CD4-positive, alpha-beta T cell (primary cell): ENCODE measurements around the gene CARD19. TPM values are rescaled to one million over a fixed set of nuclear protein-coding genes. Genes with fewer than 3 reads are reported as not detected.

ENCODE experiments used
- ATAC-seq: fragments of 200-7000 bp; cut with Tn5 transposase; one replicate; pipeline ENCODE4 v1.10.0; 2022; ENCODE audit warnings: mild to moderate bottlenecking; ENCODE audit not compliant: poor library complexity
- CTCF ChIA-PET: fragments of 350-600 bp; sonication (Branson Sonifier 250); formaldehyde crosslinking; loops from one replicate; lab custom pipeline; 2021; ENCODE audit warnings: antibody characterized with exemption, inconsistent platforms; lab: Charles Lee
- POLR2A ChIA-PET: fragments of 350-600 bp; sonication (Branson Sonifier 250); formaldehyde crosslinking; loops from one replicate; lab custom pipeline; 2021; ENCODE audit warnings: antibody characterized with exemption, inconsistent platforms; lab: Charles Lee
- DNase-seq, 14 experiments: peaks; one replicate each; pipeline ENCODE4 v3.0.0-alpha.2; 2013 to 2020; ENCODE audit warnings: mixed read lengths in 2 of 14
- H3K27ac ChIP-seq, 2 donors: one replicate each; pipeline versions ENCODE4 v1.5.1 to v1.7.0; 2013; ENCODE audit warnings: low read length in 2 of 2, low read depth in 1 of 2, mild to moderate bottlenecking in 1 of 2
- H3K27me3 ChIP-seq, 2 experiments: 1 replicate in 1 of 2; 2 replicates in 1 of 2; pipeline versions ENCODE4 v1.6.1 to v1.7.0; 2013; ENCODE audit warnings: low read length in 2 of 2, control low read depth in 1 of 2, mild to moderate bottlenecking in 1 of 2, moderate library complexity in 1 of 2; ENCODE audit not compliant: insufficient read depth in 2 of 2, control insufficient read depth in 1 of 2
- H3K36me3 ChIP-seq: one replicate; pipeline ENCODE4 v1.6.1; 2013; ENCODE audit warnings: low read length, control low read depth; ENCODE audit not compliant: insufficient read depth
- H3K4me1 ChIP-seq: one replicate; pipeline ENCODE4 v1.6.1; 2013; ENCODE audit warnings: low read length, control low read depth; ENCODE audit not compliant: insufficient read depth
- H3K4me3 ChIP-seq: one replicate; pipeline ENCODE4 v1.5.1; 2013; ENCODE audit warnings: mild to moderate bottlenecking, low read length, moderate library complexity
- H3K9me3 ChIP-seq, 2 experiments: 1 replicate in 1 of 2; 2 replicates in 1 of 2; pipeline versions ENCODE4 v1.6.1 to v1.7.0; 2013; ENCODE audit warnings: low read length in 2 of 2, mild to moderate bottlenecking in 2 of 2, control low read depth in 1 of 2, moderate library complexity in 1 of 2; ENCODE audit not compliant: control insufficient read depth in 1 of 2, insufficient read depth in 1 of 2
- H3K27ac Mint-ChIP-seq: one replicate; pipeline ENCODE4 v1.8.0; 2020; ENCODE audit warnings: mixed read lengths
- H3K27me3 Mint-ChIP-seq: one replicate; pipeline ENCODE4 v1.8.0; 2021; ENCODE audit warnings: mixed read lengths
- H3K36me3 Mint-ChIP-seq: one replicate; pipeline ENCODE4 v1.8.0; 2021; ENCODE audit warnings: low read depth, mixed read lengths
- H3K4me1 Mint-ChIP-seq: one replicate; pipeline ENCODE4 v1.8.0; 2021; ENCODE audit warnings: low read depth, mixed read lengths
- H3K4me3 Mint-ChIP-seq: one replicate; pipeline ENCODE4 v1.8.0; 2020; ENCODE audit warnings: mild to moderate bottlenecking, mixed read lengths
- H3K9me3 Mint-ChIP-seq: one replicate; pipeline ENCODE4 v1.8.0; 2020; ENCODE audit warnings: mixed read lengths
- CTCF ChIP-seq: fragments of 200-600 bp; IDR thresholded peaks from one replicate; pipeline ENCODE4 v1.8.0; 2022; ENCODE audit warnings: antibody characterized with exemption, mild to moderate bottlenecking
- intact Hi-C, 2 experiments: fragments of 100-400 bp; cut with DNase I in 1 of 2; cut with micrococcal nuclease in 1 of 2; formaldehyde crosslinking; loops; one replicate each; pipeline versions ENCODE4 v1.15.1 to v1.9.0; 2023 to 2025; cut with DNase I, micrococcal nuclease
- total RNA-seq, 174 experiments: library from RNA in 2 of 174; stranded (reverse) in 2 of 174; gene quantifications; one replicate each; pipeline ENCODE4 v1.2.3 and lab custom pipeline; 2021 to 2026

The CARD19 gene
- total RNA-seq, 2 experiments from 2014 or later = 38.8 to 39.2 TPM

- DNase-seq = peak in 2 of 14 experiments; percentile 35 to 48
- no peaks in the 10 kb centered on the region for H3K9me3 Mint-ChIP-seq
- POLR2A ChIA-PET = interaction anchor here (1.3 to 4.6 kb wide), 7 partner anchors 9 to 133 kb away, joined by 3 to 35 read pairs (median 20); partner anchors contain the start of gene NINJ1
Measured at GRCh38 chr9:93097511-93098201, 1.6 kb downstream of the CARD19 start.

GRCh38 chr9:93098236-93098946 lies 2.4 kb downstream of the CARD19 start:
- intact Hi-C loops = loop anchor here (5.0 kb wide), 2 partner anchors 136 to 336 kb away; partner anchors contain the start of gene BICD2 (in 1 of the 2)
- H3K27ac Mint-ChIP-seq = peak overlapping the region; percentile 99
- H3K9me3 Mint-ChIP-seq = no peaks in the 10 kb centered on the region
- no peaks in the 10 kb centered on the region for H3K36me3 ChIP-seq
- peaks cover 58% of the 10 kb centered on the region for H3K4me1 ChIP-seq
- peak in 12 of 14 experiments; percentile 32 to 83 (median 60) for DNase-seq
- no peak for ATAC-seq
- no peaks in the 10 kb centered on the region for H3K27me3 ChIP-seq
- peaks cover 71% of the 10 kb centered on the region for H3K4me1 Mint-ChIP-seq
- peaks cover 0 to under 1% of the 10 kb centered on the region in 2 experiments for H3K9me3 ChIP-seq
- H3K27ac ChIP-seq = peak overlapping the region; percentile 64 to 74
- ChIA-PET CTCF (interaction anchor here (1.2 to 3.9 kb wide), 3 partner anchors 11 to 78 kb away, joined by 3 to 22 read pairs (median 3); no protein-coding TSS in a partner anchor), POLR2A (interaction anchor here (0.6 to 4.6 kb wide), 10 partner anchors 8 to 141 kb away, joined by 3 to 35 read pairs (median 4); partner anchors contain the start of gene NINJ1)
- no peak for TF ChIP-seq CTCF
- peak overlapping the region; percentile 90 for H3K4me3 Mint-ChIP-seq
- no peaks in the 10 kb centered on the region for H3K27me3 Mint-ChIP-seq
- peak overlapping the region; percentile 64 for H3K4me3 ChIP-seq
- H3K36me3 Mint-ChIP-seq = peaks cover 31% of the 10 kb centered on the region

More at GRCh38 chr9:93097511-93098201, 1.6 kb downstream of the CARD19 start:
- H3K4me3 Mint-ChIP-seq = peak overlapping the region; percentile 90
- no peak for TF ChIP-seq CTCF
- peak overlapping the region; percentile 64 for H3K4me3 ChIP-seq
- no peak for ATAC-seq
- H3K4me1 ChIP-seq = peaks cover 66% of the 10 kb centered on the region
- H3K9me3 ChIP-seq = no peaks in the 10 kb centered on the region
- H3K27ac ChIP-seq = peak overlapping the region; percentile 64 to 74
- no peaks in the 10 kb centered on the region for H3K36me3 ChIP-seq
- CTCF ChIA-PET = interaction anchor here (1.2 to 3.9 kb wide), 3 partner anchors 12 to 77 kb away, joined by 3 to 22 read pairs (median 3); no protein-coding TSS in a partner anchor
- H3K36me3 Mint-ChIP-seq = peaks cover 24% of the 10 kb centered on the region
- intact Hi-C loops = loop anchor here (2.0 to 5.0 kb wide), 4 partner anchors 37 to 355 kb away; partner anchors contain the start of genes NINJ1 (in 2 of the 2), BICD2 (in 1 of the 2) and FAM120AOS (in 1 of the 2)
- H3K27ac Mint-ChIP-seq = peak overlapping the region; percentile 99
- H3K27me3 ChIP-seq = no peaks in the 10 kb centered on the region
- H3K4me1 Mint-ChIP-seq = peaks cover 71% of the 10 kb centered on the region
- H3K27me3 Mint-ChIP-seq = no peaks in the 10 kb centered on the region
